Measurements from ENCODE around the gene FAM227A.

The FAM227A gene

DNA sequence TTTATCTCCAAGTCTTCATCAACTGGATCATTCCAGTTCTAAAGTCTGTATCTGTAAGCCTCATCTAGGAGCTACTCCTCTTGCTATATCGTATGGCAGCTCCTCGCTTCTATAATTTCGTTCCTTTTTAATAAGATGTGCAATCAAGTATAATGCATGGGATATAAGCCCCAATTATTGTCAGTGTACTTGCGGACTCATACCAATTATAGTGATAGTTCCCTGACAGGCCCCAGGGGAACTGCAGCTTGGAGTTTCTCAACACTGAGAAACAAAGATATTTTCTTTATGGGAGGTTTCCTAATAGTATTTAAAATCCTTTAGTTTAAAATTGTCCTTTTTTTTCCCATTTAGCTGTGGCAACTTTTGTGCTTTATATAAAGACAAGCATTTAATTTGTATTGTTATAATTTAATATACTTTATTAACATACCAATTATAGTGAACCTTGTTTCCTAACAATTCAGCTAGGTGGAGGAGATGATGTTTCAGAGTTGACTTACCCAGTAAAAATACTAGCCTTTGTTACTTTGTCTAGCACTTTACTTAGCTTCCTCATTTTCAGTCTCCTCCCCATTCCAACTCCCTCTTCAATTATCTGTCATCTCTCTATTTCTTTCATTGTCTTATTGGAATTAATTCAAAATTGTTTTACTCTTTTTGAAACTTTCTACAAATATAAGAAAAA lies 124.8 kb downstream of the FAM227A start:
- DNase-seq (ENCODE audit: low spot score): no peak
- no peak overlapping the region for H3K27ac ChIP-seq
- TF ChIP-seq, protein P1, sequence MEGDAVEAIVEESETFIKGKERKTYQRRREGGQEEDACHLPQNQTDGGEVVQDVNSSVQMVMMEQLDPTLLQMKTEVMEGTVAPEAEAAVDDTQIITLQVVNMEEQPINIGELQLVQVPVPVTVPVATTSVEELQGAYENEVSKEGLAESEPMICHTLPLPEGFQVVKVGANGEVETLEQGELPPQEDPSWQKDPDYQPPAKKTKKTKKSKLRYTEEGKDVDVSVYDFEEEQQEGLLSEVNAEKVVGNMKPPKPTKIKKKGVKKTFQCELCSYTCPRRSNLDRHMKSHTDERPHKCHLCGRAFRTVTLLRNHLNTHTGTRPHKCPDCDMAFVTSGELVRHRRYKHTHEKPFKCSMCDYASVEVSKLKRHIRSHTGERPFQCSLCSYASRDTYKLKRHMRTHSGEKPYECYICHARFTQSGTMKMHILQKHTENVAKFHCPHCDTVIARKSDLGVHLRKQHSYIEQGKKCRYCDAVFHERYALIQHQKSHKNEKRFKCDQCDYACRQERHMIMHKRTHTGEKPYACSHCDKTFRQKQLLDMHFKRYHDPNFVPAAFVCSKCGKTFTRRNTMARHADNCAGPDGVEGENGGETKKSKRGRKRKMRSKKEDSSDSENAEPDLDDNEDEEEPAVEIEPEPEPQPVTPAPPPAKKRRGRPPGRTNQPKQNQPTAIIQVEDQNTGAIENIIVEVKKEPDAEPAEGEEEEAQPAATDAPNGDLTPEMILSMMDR (IDR thresholded peaks at IDR 0.05): no peak
- H3K4me3 ChIP-seq: no peak overlapping the region

All from coronary artery (tissue), 2 donors.